A549 treated with RU486 at 1 μM for 4 hours (cell line): ENCODE results near the gene GM2A. TPM values are rescaled to one million over a fixed set of nuclear protein-coding genes. Genes with fewer than 3 reads are reported as not detected.

ENCODE experiments used
- total RNA-seq: library from RNA; stranded (reverse); fragments of 200-300 nt; extraction: Qiagen RNA extraction; gene quantifications from 5 replicates; pipeline ENCODE4 v1.2.3, GENCODE V29; 2022; ENCODE audit warnings: low read depth

GM2A gene
- total RNA-seq, result 16.3 to 18.9 TPM (median 17.0 TPM) in 5 replicates

DNA sequence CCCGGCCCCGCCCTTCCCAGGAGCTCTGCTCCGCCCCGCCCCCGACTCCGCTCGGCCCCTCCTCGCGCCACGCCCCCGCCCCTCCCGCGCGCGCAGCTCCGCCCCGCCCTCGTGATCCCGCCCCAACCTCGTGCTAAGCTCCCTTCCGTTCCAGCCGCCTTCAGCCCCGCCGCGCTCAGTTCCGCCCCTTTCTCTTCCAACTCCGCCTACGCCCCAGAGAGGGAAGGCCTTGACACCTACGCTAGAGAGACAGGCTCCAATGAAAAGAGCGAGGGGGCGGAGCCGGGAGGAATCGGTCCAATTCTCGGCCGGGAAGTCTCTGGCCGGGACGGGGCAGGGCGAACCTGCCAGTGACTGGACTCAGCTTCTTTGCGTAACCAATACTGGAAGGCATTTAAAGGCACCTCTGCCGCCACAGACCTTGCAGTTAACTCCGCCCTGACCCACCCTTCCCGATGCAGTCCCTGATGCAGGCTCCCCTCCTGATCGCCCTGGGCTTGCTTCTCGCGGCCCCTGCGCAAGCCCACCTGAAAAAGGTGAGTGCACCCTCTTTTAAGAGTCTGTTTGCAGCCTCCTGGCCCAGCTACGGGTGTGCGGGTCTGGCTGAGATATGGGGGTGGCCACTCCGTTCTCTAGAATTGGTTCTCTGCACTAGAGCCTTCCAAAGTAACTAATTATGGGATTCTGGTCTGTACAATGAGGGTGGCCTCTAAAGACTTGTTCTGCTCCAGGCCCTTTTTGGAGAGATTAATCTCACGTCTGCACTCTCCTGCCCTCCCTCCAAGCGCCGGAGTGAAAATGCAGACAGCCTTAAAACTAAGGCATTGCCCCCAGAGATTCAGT is at the start of gene GM2A:
Gene GM2A, plus strand, starts transcription at position 424 of the 843 bp plus-strand sequence. Its CDS starts 32 bp downstream, at position 456.

DNA sequence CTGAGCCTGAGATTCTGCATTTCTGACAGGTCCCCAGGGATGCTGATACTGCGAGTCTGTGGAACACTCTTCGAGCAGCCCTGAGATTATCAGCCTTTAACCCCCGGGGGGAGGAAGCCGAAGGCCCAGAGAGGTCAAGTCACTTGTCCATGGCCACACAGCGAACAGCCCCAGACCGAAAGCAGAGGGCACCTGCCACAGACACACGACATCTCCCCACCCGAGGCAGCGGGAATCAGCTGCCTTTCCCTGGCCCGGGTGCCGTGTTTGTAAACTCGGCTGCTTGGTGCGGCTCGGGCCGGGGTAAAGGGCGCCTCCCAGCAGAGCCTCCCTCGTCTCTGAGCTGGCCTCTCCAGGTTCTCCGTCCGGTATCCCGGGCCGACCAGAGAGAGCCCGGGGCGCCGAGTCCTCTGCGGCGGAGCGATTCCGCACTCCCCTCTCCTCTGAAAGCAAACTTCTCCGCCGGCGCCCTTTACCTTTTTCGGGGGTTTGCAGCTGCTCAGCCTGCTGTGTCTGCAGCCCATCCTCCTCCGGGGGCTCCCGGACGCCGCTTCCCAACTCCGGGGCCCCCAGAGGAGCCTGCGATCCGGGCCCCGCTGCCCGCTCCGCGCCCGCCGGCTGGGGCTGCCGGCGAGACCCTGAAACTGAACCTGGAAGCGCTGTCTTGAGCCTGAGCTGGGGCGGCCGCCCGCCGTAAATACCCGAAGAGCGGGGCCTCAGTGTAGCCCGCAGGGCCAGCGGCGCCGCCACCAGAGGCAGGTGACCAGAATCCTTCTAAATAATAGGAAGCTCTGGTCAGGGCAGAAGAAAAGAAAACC is 29.3 kb upstream of the GM2A start, which contains the start of gene CCDC69:
Gene CCDC69, minus strand, starts transcription at position 646 of the 818 bp plus-strand sequence. Its CDS starts 122 bp downstream, at position 524.

DNA sequence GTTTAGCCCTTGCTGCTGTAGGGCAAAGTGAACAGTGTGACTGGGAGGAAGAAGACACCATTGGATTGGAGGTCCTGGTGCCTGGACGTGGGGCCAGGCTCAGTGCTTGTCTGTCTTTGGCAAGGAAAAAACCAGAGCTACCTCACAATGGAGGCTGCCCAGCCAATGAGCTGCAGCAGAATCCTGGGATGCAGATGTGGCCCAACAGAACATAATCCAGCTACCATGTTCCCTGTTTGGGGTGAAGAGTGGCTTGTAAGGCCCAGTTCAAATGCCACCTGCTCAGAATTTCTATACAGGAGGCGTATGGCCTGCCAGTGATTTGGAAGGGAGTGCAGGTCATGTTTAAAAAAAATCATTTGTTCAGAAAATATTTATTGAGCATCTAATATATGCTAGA is 50.7 kb downstream of the GM2A start, which contains the start of gene SLC36A3:
Gene SLC36A3, minus strand, starts transcription at position 101 of the 400 bp plus-strand sequence. CDS start 412 bp downstream, outside the sequence.

Other genes with a start within 250 kb of the GM2A start
- gene GPX3, start 232.6 kb upstream of the GM2A start, total RNA-seq, result 14.4 to 20.9 TPM (median 18.1 TPM) in 5 replicates
- 126 to 142 TPM (median 127 TPM) in 5 replicates for gene TNIP1, start 172.2 kb upstream of the GM2A start, total RNA-seq
- gene ANXA6, start 95.4 kb upstream of the GM2A start, total RNA-seq, result 38.1 to 42.0 TPM (median 39.3 TPM) in 5 replicates
- gene CCDC69, start 29.1 kb upstream of the GM2A start, total RNA-seq, result 1.5 to 2.0 TPM (median 1.7 TPM) in 5 replicates
- gene SLC36A3, start 50.6 kb downstream of the GM2A start, total RNA-seq, result not detected in 5 replicates
- gene SLC36A2, start 94.4 kb downstream of the GM2A start, total RNA-seq, result not detected in 5 replicates
- gene SLC36A1, start 194.4 kb downstream of the GM2A start, total RNA-seq, result 8.5 to 10.7 TPM (median 9.9 TPM) in 5 replicates